Measurements from ENCODE around the gene CEACAM19.
"Not testable (repeated sequence)": the region's sequence is repeated elsewhere in the genome, so short reads cannot be mapped to it uniquely, and the experiment has no call there.

CEACAM19 gene

DNA sequence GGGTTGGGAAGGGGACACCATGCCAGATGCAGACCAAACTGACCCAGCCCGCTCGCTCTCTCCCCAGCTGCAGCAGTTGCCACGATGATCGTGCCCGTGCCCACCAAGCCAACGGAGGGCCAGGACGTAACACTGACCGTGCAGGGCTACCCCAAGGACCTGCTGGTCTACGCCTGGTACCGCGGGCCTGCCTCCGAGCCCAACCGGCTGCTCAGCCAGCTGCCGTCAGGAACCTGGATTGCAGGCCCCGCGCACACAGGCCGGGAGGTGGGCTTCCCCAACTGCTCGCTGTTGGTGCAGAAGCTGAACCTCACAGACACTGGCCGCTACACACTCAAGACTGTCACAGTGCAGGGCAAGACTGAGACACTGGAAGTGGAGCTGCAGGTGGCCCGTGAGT is 36.5 kb downstream of the CEACAM19 start:
- no peaks in the 10 kb centered on the region for H3K36me3 Mint-ChIP-seq (ENCODE audit: low read depth)
- H3K4me1 Mint-ChIP-seq (ENCODE audit: low read depth), result no peaks in the 10 kb centered on the region
- H3K9me3 Mint-ChIP-seq, result no peaks in the 10 kb centered on the region
- no peaks in the 10 kb centered on the region for H3K27me3 Mint-ChIP-seq (ENCODE audit: low read depth)
- no peak overlapping the region for H3K27ac Mint-ChIP-seq
- no peak for DNase-seq (ENCODE audit: low spot score)
- no peak overlapping the region for H3K4me3 Mint-ChIP-seq

DNA sequence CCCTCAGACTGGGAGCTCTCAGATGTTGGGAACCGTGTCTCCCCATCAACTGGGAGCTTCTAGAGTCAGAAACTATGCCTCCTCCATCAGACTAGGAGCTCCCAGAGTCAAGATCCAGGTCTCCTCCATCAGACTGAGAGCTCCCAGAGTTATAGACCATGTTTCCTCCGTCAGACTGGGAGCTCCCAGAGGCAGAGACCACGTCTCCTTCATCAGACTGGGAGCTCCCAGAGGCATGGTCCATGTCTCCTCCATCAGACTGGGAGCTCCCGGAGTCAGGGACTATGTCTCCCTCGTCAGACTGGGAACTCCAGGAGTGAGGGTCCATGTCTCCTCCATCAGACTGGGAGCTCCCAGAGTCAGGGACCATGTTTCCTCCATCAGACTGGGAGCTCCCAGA is 37.7 kb downstream of the CEACAM19 start:
- Mint-ChIP-seq H3K4me3 (no peak overlapping the region), H3K27ac (no peak overlapping the region), H3K36me3 (ENCODE audit: low read depth) (no peaks in the 10 kb centered on the region), H3K9me3 (no peaks in the 10 kb centered on the region), H3K27me3 (ENCODE audit: low read depth) (no peaks in the 10 kb centered on the region), H3K4me1 (ENCODE audit: low read depth) (no peaks in the 10 kb centered on the region)
- DNase-seq (ENCODE audit: low spot score), result no peak

DNA sequence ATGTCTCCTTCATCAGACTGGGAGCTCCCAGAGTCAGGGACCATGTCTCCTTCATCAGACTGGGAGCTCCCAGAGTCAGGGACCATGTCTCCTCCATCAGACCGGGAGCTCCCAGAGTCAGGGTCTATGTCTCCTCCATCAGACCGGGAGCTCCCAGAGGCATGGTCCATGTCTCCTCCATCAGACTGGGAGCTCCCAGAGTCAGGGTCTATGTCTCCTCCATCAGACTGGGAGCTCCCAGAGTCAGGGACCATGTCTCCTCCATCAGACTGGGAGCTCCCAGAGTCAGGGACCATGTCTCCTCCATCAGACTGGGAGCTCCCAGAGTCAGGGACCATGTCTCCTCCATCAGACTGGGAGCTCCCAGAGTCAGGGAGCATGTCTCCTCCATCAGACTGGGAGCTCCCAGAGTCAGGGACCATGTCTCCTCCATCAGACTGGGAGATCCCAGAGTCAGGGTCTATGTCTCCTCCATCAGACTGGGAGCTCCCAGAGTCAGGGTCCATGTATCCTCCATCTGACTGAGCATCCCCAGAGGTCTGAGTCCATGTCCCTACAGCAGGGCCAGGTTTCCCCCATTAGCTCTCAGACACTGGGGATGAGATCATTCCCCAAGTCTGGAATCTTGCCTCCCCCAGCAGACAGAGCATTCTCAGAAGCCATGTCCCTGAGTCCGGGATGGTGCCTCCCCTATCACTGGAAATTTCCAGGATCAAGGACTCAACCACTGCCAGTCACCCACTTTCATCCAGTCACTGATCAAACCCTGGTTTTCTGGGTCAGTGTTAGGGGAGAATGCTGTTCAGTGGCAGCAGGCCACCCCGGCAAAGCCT is 38.4 kb downstream of the CEACAM19 start:
- not testable (repeated sequence) for DNase-seq (ENCODE audit: low spot score); H3K36me3 Mint-ChIP-seq (ENCODE audit: low read depth); H3K4me1 Mint-ChIP-seq (ENCODE audit: low read depth); H3K9me3 Mint-ChIP-seq; H3K4me3 Mint-ChIP-seq; H3K27ac Mint-ChIP-seq; H3K27me3 Mint-ChIP-seq (ENCODE audit: low read depth)

DNA sequence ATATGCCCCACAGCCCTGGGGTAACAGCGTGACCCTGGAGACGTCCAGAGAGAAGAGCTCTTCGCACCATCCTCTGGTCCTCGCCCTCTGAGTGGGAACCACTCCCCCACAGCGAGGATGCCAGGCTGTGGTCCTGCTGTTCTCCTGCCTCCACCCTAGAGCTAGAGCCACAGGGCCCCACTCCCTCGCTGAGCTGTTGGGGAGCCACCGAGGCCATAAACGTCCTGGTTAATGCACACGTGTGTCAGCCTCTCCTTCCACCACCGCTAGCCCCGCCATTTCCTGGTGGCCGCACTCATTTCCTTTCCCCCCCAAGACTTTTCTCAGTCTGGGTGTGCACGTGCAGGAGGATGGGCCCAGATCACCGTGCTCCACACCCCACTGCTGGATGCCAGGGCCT is 39.2 kb downstream of the CEACAM19 start:
- H3K4me1 Mint-ChIP-seq (ENCODE audit: low read depth), result no peaks in the 10 kb centered on the region
- H3K27me3 Mint-ChIP-seq (ENCODE audit: low read depth), result no peaks in the 10 kb centered on the region
- no peak overlapping the region for H3K4me3 Mint-ChIP-seq
- no peak for DNase-seq (ENCODE audit: low spot score)
- H3K27ac Mint-ChIP-seq, result no peak overlapping the region
- H3K36me3 Mint-ChIP-seq (ENCODE audit: low read depth), result peaks cover 1% of the 10 kb centered on the region
- peaks cover 13% of the 10 kb centered on the region for H3K9me3 Mint-ChIP-seq

DNA sequence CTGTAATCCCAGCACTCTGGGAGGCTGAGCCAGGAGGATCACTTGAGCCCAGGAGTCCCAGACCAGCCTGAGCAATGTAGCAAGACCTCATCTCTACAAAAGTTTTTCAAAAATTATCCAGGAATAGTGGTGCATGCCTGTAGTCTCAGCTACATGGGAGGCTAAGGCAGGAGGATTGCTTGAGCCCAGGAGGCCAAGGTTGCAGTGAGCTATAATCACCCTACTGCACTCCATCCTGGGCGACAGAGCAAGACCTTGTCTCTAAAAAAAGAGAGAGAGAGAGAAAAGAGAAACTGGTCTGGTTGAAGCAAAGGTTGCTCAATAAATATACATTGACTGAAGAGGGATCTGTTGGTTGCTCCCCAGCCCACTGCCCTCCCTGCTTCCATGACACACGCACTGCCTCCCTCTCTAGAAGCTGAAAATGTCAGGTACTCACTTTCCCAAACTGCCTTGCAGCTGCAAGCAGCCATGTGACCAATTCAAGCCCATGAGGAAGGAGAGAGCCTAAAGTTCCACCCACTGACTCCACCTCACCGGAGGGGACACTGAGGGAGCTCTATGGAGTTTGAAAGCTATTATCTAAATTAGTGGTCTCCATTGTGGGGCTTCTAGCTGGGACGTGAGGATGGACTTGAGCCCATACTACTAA is 41.7 kb downstream of the CEACAM19 start:
- no peaks in the 10 kb centered on the region for H3K4me1 Mint-ChIP-seq (ENCODE audit: low read depth)
- no peak overlapping the region for H3K4me3 Mint-ChIP-seq
- H3K27ac Mint-ChIP-seq, result no peak overlapping the region
- H3K9me3 Mint-ChIP-seq, result peaks cover 19% of the 10 kb centered on the region
- H3K27me3 Mint-ChIP-seq (ENCODE audit: low read depth), result no peaks in the 10 kb centered on the region
- H3K36me3 Mint-ChIP-seq (ENCODE audit: low read depth), result peaks cover 1% of the 10 kb centered on the region
- no peak for DNase-seq (ENCODE audit: low spot score)

DNA sequence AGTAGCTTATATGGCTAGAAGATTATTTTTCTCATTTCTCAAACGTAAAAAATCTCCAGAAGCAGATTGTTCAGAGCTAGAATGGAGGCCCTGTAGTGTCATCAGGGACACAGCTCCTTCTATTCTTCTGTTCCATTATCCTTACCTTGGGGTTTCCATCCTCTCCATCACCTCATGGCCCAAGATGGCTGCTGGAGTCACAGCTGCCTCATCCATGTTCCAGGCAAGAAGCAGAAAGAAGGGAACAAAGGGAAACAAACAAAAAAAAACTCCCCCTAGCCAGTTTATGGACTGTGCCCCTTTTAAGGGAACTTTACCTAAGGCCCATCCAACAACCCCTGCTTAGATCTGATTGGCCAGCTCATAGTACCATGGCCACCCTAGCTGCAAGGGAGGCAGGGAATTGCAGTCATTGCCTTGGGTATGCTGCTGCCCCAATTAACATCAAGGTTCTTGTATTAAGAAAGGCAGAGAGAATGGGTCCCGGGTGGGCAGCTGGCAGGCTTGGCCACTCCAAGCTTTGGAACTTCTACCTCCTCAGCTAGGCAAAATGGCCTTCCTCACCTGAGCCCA is 43.4 kb downstream of the CEACAM19 start:
- Mint-ChIP-seq H3K27me3 (ENCODE audit: low read depth) (no peaks in the 10 kb centered on the region), H3K27ac (no peak overlapping the region)

DNA sequence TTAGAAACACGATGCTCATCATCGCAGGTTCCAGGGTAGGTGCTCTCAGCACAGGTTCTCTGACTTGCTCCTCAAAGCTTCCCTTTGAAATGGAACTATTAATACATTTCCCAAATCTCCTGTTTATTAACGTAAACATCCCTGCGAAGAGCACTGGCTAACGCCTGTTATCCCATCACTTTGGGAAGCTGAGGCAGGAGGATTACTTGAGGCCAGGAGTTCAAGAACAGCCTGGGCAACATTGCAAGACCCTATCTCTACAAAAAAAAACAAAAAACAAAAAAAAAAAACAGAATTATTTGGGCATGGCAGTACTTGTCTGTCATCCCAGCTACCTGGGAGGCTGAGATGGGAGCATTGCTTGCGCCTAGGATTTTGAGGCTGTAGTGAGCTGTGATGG is 46.3 kb downstream of the CEACAM19 start:
- no peak for DNase-seq (ENCODE audit: low spot score)
- Mint-ChIP-seq H3K9me3 (peaks cover 19% of the 10 kb centered on the region), H3K27me3 (ENCODE audit: low read depth) (no peaks in the 10 kb centered on the region), H3K36me3 (ENCODE audit: low read depth) (peaks cover 1% of the 10 kb centered on the region), H3K4me3 (no peak overlapping the region), H3K4me1 (ENCODE audit: low read depth) (peaks cover 9% of the 10 kb centered on the region), H3K27ac (no peak overlapping the region)

More for the DNA sequence above, 43.4 kb downstream of the CEACAM19 start:
- DNase-seq (ENCODE audit: low spot score), result no peak
- Mint-ChIP-seq H3K4me1 (ENCODE audit: low read depth) (no peaks in the 10 kb centered on the region), H3K4me3 (no peak overlapping the region), H3K9me3 (peaks cover 19% of the 10 kb centered on the region), H3K36me3 (ENCODE audit: low read depth) (peaks cover 1% of the 10 kb centered on the region)

DNA sequence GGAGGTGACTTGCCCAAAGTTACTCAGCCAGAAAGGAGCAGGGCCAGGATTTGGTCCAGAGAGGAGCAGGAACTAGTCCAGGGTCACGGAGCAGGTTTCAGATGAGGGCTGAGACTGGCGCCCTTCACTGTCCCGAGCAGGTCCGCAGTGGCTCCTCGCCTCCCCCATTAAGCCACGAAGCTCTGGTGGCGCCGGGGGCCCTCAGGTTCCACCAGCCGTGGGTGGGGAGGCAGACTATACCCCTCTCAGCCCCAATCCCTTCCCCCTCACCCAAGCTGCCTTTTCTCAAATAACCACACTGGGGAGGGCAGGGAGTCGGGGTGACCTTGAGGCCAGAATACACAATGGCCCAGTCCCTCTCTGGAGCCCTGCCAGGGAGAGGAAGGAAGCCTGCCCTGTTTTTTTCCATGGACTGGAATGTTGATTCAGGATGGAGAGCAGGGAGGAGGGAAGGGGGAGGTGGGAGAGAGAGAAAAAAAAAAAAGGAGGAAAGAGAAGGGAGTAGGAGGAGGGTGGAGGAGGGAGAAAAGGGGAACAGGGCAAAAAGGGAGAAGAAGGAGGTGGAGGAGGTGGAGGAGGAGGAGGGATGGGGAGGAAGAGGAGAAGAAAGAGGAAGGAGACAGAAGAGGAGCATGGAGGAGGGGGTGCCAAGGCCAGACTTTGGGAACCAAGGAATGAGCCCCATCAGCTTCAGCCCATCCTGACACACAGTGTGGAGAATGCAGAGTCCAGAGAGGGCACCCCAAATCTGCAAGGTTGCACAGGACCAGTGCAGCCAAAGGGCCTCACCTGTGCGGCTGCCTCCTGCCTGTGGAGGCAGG is 47.4 kb downstream of the CEACAM19 start:
- no peak for DNase-seq (ENCODE audit: low spot score)
- H3K4me3 Mint-ChIP-seq, result no peak overlapping the region
- H3K27ac Mint-ChIP-seq, result no peak overlapping the region
- no peaks in the 10 kb centered on the region for H3K27me3 Mint-ChIP-seq (ENCODE audit: low read depth)
- peaks cover 15% of the 10 kb centered on the region for H3K4me1 Mint-ChIP-seq (ENCODE audit: low read depth)
- H3K36me3 Mint-ChIP-seq (ENCODE audit: low read depth), result peaks cover 1% of the 10 kb centered on the region
- peaks cover 19% of the 10 kb centered on the region for H3K9me3 Mint-ChIP-seq

DNA sequence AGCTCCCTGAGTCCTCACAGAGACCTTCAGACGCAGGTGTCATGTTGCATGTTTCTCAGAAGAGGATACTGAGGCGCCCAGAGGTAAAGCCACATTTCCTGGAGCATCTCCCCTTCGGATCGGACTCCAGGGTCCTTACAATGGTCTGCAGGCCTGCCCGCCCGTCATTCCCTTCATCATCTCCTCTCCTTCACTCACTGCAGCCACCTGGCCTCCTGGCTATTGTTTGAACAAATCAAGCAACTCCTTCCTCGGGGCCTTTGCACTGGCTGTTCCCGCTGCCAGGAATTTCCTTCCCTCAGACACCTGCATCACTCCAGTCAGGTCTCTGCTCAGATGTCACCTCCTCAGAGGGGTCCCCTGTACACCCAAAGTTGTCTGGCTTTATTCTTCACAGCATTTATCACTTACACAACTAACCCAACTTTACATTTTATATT is 48.0 kb downstream of the CEACAM19 start:
- H3K4me3 Mint-ChIP-seq, result no peak overlapping the region
- DNase-seq (ENCODE audit: low spot score), result no peak
- H3K27me3 Mint-ChIP-seq (ENCODE audit: low read depth), result no peaks in the 10 kb centered on the region
- peaks cover 18% of the 10 kb centered on the region for H3K9me3 Mint-ChIP-seq
- H3K27ac Mint-ChIP-seq, result no peak overlapping the region
- peaks cover 1% of the 10 kb centered on the region for H3K36me3 Mint-ChIP-seq (ENCODE audit: low read depth)
- peaks cover 21% of the 10 kb centered on the region for H3K4me1 Mint-ChIP-seq (ENCODE audit: low read depth)

DNA sequence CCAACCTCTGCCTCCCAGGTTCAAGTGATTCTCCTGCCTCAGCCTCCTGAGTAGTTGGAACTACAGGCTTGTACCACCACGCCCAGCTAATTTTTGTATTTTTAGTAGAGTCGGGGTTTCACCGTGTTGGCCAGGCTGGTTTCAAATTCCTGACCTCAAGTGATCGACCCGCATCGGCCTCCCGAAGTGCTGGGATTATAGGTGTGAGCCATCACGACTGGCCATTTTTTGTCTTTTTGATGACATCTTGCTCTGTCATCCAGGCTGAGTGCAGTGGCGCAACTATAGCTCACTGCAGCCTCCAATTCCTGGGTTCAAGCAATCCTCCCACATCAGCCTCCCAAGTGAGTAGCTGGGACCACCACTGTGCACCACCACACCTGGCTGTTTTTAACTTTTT is 49.1 kb downstream of the CEACAM19 start:
- H3K27me3 Mint-ChIP-seq (ENCODE audit: low read depth); H3K27ac Mint-ChIP-seq; H3K4me3 Mint-ChIP-seq; H3K9me3 Mint-ChIP-seq; DNase-seq (ENCODE audit: low spot score); H3K36me3 Mint-ChIP-seq (ENCODE audit: low read depth): not testable (repeated sequence)
- peaks cover 25% of the 10 kb centered on the region for H3K4me1 Mint-ChIP-seq (ENCODE audit: low read depth)

DNA sequence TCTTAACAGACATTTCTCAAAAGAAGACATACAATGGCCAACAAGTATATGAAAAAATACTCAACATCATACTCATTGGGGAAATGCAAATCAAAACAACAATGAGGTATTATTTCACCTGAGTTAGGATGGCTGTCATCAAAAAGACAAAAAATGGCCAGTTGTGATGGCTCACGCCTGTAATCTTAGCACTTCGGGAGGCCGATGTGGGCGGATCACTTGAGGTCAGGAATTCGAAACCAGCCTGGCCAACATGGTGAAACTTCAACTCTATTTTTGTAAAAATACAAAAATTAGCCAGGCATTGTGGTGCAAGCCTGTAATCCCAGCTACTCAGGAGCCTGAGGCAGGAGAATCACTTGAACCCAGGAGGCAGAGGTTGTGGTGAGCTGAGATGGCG is 49.7 kb downstream of the CEACAM19 start:
- no peaks in the 10 kb centered on the region for H3K27me3 Mint-ChIP-seq (ENCODE audit: low read depth)
- peaks cover 2% of the 10 kb centered on the region for H3K9me3 Mint-ChIP-seq
- no peaks in the 10 kb centered on the region for H3K36me3 Mint-ChIP-seq (ENCODE audit: low read depth)
- H3K27ac Mint-ChIP-seq, result no peak overlapping the region
- DNase-seq (ENCODE audit: low spot score), result no peak
- H3K4me1 Mint-ChIP-seq (ENCODE audit: low read depth), result peaks cover 29% of the 10 kb centered on the region
- H3K4me3 Mint-ChIP-seq, result no peak overlapping the region

DNA sequence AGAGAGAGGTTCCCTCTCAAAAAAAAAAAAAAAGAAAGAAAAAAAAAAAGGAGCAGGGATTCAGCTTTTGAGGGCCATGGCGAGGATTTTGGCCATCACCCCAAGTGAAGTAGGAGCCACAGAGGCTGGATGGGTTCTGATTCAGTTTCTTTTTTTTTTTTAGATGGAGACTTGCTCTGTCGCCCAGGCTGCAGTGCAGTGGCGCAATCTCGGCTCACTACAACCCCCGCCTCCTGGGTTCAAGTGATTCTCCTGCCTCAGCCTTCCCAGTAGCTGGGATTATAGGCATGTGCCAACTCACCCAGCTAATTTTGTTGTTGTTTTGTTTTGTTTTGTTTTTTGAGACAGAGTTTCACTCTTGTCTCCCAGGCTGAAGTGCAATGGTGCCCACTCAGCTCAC is 50.1 kb downstream of the CEACAM19 start:
- not testable (repeated sequence) for H3K27me3 Mint-ChIP-seq (ENCODE audit: low read depth); H3K4me3 Mint-ChIP-seq; H3K9me3 Mint-ChIP-seq; H3K27ac Mint-ChIP-seq; DNase-seq (ENCODE audit: low spot score); H3K36me3 Mint-ChIP-seq (ENCODE audit: low read depth)
- H3K4me1 Mint-ChIP-seq (ENCODE audit: low read depth), result peaks cover 29% of the 10 kb centered on the region

DNA sequence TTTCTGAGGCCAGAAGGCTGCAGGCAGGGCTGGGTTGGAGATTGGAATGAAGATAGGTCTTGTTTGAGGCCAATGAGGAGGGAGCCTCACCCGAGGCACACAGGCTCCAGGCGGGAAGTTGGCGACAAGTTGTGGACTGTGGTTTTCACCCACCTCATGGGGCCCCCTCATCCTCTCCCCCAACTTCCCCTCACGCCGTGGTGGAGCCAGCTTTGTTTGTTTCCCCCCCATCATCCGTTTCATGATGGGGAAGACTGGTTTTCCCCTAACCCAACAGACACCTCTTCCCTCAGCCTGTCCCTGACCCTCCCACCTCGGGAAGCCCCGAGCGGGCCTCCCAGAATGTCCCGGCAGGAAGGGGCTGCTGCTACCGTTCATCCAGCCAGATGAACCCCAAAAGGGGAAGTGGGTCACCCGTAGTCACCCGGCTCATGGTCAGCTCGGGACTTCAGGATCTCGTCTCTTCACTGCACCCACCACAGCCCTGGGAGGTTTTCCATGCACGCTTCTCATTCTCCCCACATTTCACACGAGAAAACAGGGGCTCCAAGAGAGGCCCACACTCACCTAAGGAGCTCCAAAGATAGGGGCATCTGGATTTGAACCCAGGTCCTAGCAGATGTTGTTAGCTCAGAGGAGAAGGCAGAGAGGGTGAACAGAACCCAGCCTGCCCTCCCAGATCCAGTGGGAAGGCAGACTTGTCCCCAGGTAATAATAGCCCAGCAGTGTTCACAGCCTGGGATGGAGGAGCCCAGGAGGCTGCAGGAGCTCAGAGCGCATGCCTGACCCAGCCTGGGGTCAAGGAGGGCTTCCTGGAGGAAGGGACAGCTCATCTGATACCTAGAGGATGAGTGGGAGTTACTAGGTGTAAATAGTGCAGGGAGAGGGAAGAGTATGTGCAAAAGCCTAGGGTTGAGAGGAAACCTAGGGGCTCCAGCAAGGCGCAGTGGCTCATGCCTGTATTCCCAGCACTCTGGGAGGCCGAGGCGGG is 51.1 kb downstream of the CEACAM19 start:
- H3K27me3 Mint-ChIP-seq (ENCODE audit: low read depth), result no peaks in the 10 kb centered on the region
- H3K27ac Mint-ChIP-seq, result peak overlapping the region; percentile 47
- H3K9me3 Mint-ChIP-seq, result no peaks in the 10 kb centered on the region
- no peak overlapping the region for H3K4me3 Mint-ChIP-seq
- H3K36me3 Mint-ChIP-seq (ENCODE audit: low read depth), result no peaks in the 10 kb centered on the region
- no peak for DNase-seq (ENCODE audit: low spot score)
- peaks cover 29% of the 10 kb centered on the region for H3K4me1 Mint-ChIP-seq (ENCODE audit: low read depth)

Measured in T-helper 2 cell treated with Interferon-gamma antibody and Interleukin-4, amounts not matched to agents 5 μg/mL and 100 μg/mL, for 36 hours (primary cell).